ENCODE results near the gene STAU1.
"Not testable (repeated sequence)": the region's sequence is repeated elsewhere in the genome, so short reads cannot be mapped to it uniquely, and the experiment has no call there.

Gene STAU1

GRCh38 chr20:49219091-49219923, 31.2 kb upstream of the STAU1 start, which contains the start of gene DDX27:
TSS of gene DDX27 (plus strand) at chr20:49219416. CDS start at chr20:49219449, 33 bp downstream.
- TF ChIP-seq GATA1 (IDR thresholded peaks at IDR 0.05; ENCODE audit: low read depth, low read length), result no peak
- peak; percentile 91 for TF ChIP-seq POLR2A (IDR thresholded peaks at IDR 0.05; ENCODE audit: low read length)
- DNase-seq, result peak; percentile 99

- DNase-seq, result peak in 1 of 2 experiments; percentile 45
Observed at GRCh38 chr20:49218739-49219090, 30.6 kb upstream of the STAU1 start.

GRCh38 chr20:49216991-49217578, 29.0 kb upstream of the STAU1 start:
- TF ChIP-seq POLR2A (IDR thresholded peaks at IDR 0.05; ENCODE audit: low read length) (no peak), GATA1 (IDR thresholded peaks at IDR 0.05; ENCODE audit: low read depth, low read length) (no peak)
- DNase-seq, result peak; percentile 87 to 94

GRCh38 chr20:49215232-49215631, 27.1 kb upstream of the STAU1 start:
- no peak for DNase-seq
- TF ChIP-seq GATA1 (IDR thresholded peaks at IDR 0.05; ENCODE audit: low read depth, low read length) (no peak), POLR2A (IDR thresholded peaks at IDR 0.05; ENCODE audit: low read length) (no peak)

- no peak for TF ChIP-seq GATA1 (IDR thresholded peaks at IDR 0.05; ENCODE audit: low read depth, low read length)
- no peak for TF ChIP-seq POLR2A (IDR thresholded peaks at IDR 0.05; ENCODE audit: low read length)
- DNase-seq, result no peak
Observed at GRCh38 chr20:49214571-49214970, 26.4 kb upstream of the STAU1 start.

GRCh38 chr20:49210757-49211110, 22.6 kb upstream of the STAU1 start:
- no peak for TF ChIP-seq POLR2A (IDR thresholded peaks at IDR 0.05; ENCODE audit: low read length)
- no peak for TF ChIP-seq GATA1 (IDR thresholded peaks at IDR 0.05; ENCODE audit: low read depth, low read length)
- DNase-seq, result no peak

GRCh38 chr20:49210101-49210756, 22.1 kb upstream of the STAU1 start:
- DNase-seq, result no peak
- TF ChIP-seq GATA1 (IDR thresholded peaks at IDR 0.05; ENCODE audit: low read depth, low read length), result no peak
- no peak for TF ChIP-seq POLR2A (IDR thresholded peaks at IDR 0.05; ENCODE audit: low read length)

GRCh38 chr20:49207076-49207475, 18.9 kb upstream of the STAU1 start:
- DNase-seq, result peak; percentile 27 to 32

GRCh38 chr20:49203746-49204145, 15.6 kb upstream of the STAU1 start:
- no peak for TF ChIP-seq POLR2A (IDR thresholded peaks at IDR 0.05; ENCODE audit: low read length)
- TF ChIP-seq GATA1 (IDR thresholded peaks at IDR 0.05; ENCODE audit: low read depth, low read length), result no peak
- no peak for DNase-seq

More at GRCh38 chr20:49207076-49207475, 18.9 kb upstream of the STAU1 start:
- no peak for TF ChIP-seq GATA1 (IDR thresholded peaks at IDR 0.05; ENCODE audit: low read depth, low read length)
- TF ChIP-seq POLR2A (IDR thresholded peaks at IDR 0.05; ENCODE audit: low read length), result no peak

GRCh38 chr20:49203011-49203410, 14.9 kb upstream of the STAU1 start:
- TF ChIP-seq POLR2A (IDR thresholded peaks at IDR 0.05; ENCODE audit: low read length) (no peak), GATA1 (IDR thresholded peaks at IDR 0.05; ENCODE audit: low read depth, low read length) (no peak)
- DNase-seq, result no peak

- no peak for DNase-seq
- no peak for TF ChIP-seq GATA1 (IDR thresholded peaks at IDR 0.05; ENCODE audit: low read depth, low read length)
- no peak for TF ChIP-seq POLR2A (IDR thresholded peaks at IDR 0.05; ENCODE audit: low read length)
Observed at GRCh38 chr20:49199729-49200293, 11.7 kb upstream of the STAU1 start.

- not testable (repeated sequence) for DNase-seq
Observed at GRCh38 chr20:49192944-49193518, 4.9 kb upstream of the STAU1 start.

- peak; percentile 86 to 91 for DNase-seq
- TF ChIP-seq GATA1 (IDR thresholded peaks at IDR 0.05; ENCODE audit: low read depth, low read length), result no peak
- TF ChIP-seq POLR2A (IDR thresholded peaks at IDR 0.05; ENCODE audit: low read length), result peak; percentile 54
Observed at GRCh38 chr20:49187330-49187850, 744 bp downstream of the STAU1 start.

All from erythroblast (primary cell).